Mucosa of descending colon (tissue), 3 donors: ENCODE data around the gene NHLH2. TPM values are rescaled to one million over a fixed set of nuclear protein-coding genes. Genes with fewer than 3 reads are reported as not detected.

Experiments used
- ATAC-seq: fragments of 200-7000 bp; cut with Tn5 transposase; one replicate; pipeline ENCODE4 v1.9.1; 2020; ENCODE audit warnings: mild to moderate bottlenecking, moderate library complexity
- DNase-seq, 3 donors: peaks; one replicate each; pipeline ENCODE4 v3.0.0-alpha.2; 2020
- H3K36me3 ChIP-seq: fragments of 200-600 bp; one replicate; pipeline ENCODE4 v1.8.0; 2021; ENCODE audit warnings: low read depth, mild to moderate bottlenecking
- H3K4me1 ChIP-seq: fragments of 200-600 bp; one replicate; pipeline ENCODE4 v1.8.0; 2021; ENCODE audit warnings: low read depth, mild to moderate bottlenecking
- H3K4me3 ChIP-seq: fragments of 200-600 bp; one replicate; pipeline ENCODE4 v1.8.0; 2021; ENCODE audit warnings: mild to moderate bottlenecking
- H3K9me3 ChIP-seq: fragments of 200-600 bp; one replicate; pipeline ENCODE4 v1.8.0; 2021; ENCODE audit warnings: mild to moderate bottlenecking
- CTCF ChIP-seq: fragments of 200-600 bp; IDR thresholded peaks from one replicate; pipeline ENCODE4 v1.8.0; 2022; ENCODE audit warnings: antibody characterized with exemption, mild to moderate bottlenecking
- intact Hi-C, 2 donors: fragments of 100-400 bp; cut with DNase I in 1 of 2; cut with micrococcal nuclease in 1 of 2; formaldehyde crosslinking; loops; one replicate each; pipeline versions ENCODE4 v1.11.0 to v1.11.1; 2022; cut with DNase I, micrococcal nuclease
- total RNA-seq, 3 donors: library from RNA; stranded (reverse); fragmentation: NEBNext Ultra II Directional in 2 of 3; extraction: Animal tissue kit (Norgen Biotek cat#: 25700) in 2 of 3; gene quantifications; one replicate each; pipeline versions ENCODE4 v1.2.1 to v1.2.4, GENCODE V29; 2021 to 2023
- donor health status: DM: no; HTN: no; CAD: no; lungs with moderate emphysema.
- donor health status: DM: no; HTN: no; CAD: no.
- donor health status: DM: no; HTN: yes; CAD: no.

The NHLH2 gene
- total RNA-seq, 3 donors from 2014 or later: not detected

- intact Hi-C loops: no loop called here
- no peak for DNase-seq
- H3K9me3 ChIP-seq: no peaks in the 10 kb centered on the region
- no peak for ATAC-seq
- H3K4me1 ChIP-seq: no peaks in the 10 kb centered on the region
- no peaks in the 10 kb centered on the region for H3K36me3 ChIP-seq
- TF ChIP-seq CTCF: no peak
- H3K4me3 ChIP-seq: no peak overlapping the region
Observed at GRCh38 chr1:115867216-115867615, 26.3 kb upstream of the NHLH2 start.

GRCh38 chr1:115865704-115866380, 24.9 kb upstream of the NHLH2 start:
- Histone ChIP-seq H3K36me3 (no peaks in the 10 kb centered on the region), H3K4me1 (no peaks in the 10 kb centered on the region), H3K9me3 (no peaks in the 10 kb centered on the region), H3K4me3 (no peak overlapping the region)
- intact Hi-C loops: no loop called here
- DNase-seq: no peak
- no peak for TF ChIP-seq CTCF
- no peak for ATAC-seq

- H3K4me1 ChIP-seq: no peaks in the 10 kb centered on the region
- ATAC-seq: no peak
- intact Hi-C loops: no loop called here
- TF ChIP-seq CTCF: no peak
- no peak for DNase-seq
- no peaks in the 10 kb centered on the region for H3K9me3 ChIP-seq
- no peak overlapping the region for H3K4me3 ChIP-seq
- no peaks in the 10 kb centered on the region for H3K36me3 ChIP-seq
Observed at GRCh38 chr1:115862403-115862802, 21.5 kb upstream of the NHLH2 start.

GRCh38 chr1:115854005-115854404, 13.1 kb upstream of the NHLH2 start:
- H3K9me3 ChIP-seq: peaks cover 3% of the 10 kb centered on the region
- no peak overlapping the region for H3K4me3 ChIP-seq
- no peak for ATAC-seq
- intact Hi-C loops: no loop called here
- DNase-seq: no peak
- no peak for TF ChIP-seq CTCF
- H3K4me1 ChIP-seq: no peaks in the 10 kb centered on the region
- H3K36me3 ChIP-seq: no peaks in the 10 kb centered on the region

- no peak for TF ChIP-seq CTCF
- no peaks in the 10 kb centered on the region for H3K36me3 ChIP-seq
- ATAC-seq: no peak
- DNase-seq: no peak
- intact Hi-C loops: no loop called here
- no peaks in the 10 kb centered on the region for H3K4me1 ChIP-seq
- peaks cover 3% of the 10 kb centered on the region for H3K9me3 ChIP-seq
- H3K4me3 ChIP-seq: no peak overlapping the region
Observed at GRCh38 chr1:115850937-115851336, 10.0 kb upstream of the NHLH2 start.

GRCh38 chr1:115847787-115848186, 6.9 kb upstream of the NHLH2 start:
- intact Hi-C loops: no loop called here
- no peaks in the 10 kb centered on the region for H3K4me1 ChIP-seq
- no peaks in the 10 kb centered on the region for H3K36me3 ChIP-seq
- no peak overlapping the region for H3K4me3 ChIP-seq
- DNase-seq (no peak), ATAC-seq (no peak)
- H3K9me3 ChIP-seq: no peaks in the 10 kb centered on the region
- TF ChIP-seq CTCF: no peak
